K562 treated with DMSO at 1 percent for 48 hours (cell line): ENCODE results near the gene FCER2. TPM values are rescaled to one million over a fixed set of nuclear protein-coding genes. Genes with fewer than 3 reads are reported as not detected.

Source experiments
- total RNA-seq: library from RNA; unstranded; fragments of 300-600 nt; gene quantifications from 2 replicates; pipeline ENCODE4 v1.2.3, GENCODE V29; 2022; ENCODE audit warnings: low replicate concordance; ENCODE audit errors: extremely low read depth

Gene FCER2
- not detected in 2 replicates for total RNA-seq

GRCh38 chr19:7701654-7702457, at the start of gene FCER2:
FCER2 (minus strand) TSS chr19:7702131; CDS start chr19:7699760, 2,371 bp downstream.

GRCh38 chr19:7746903-7747884, 45.3 kb upstream of the FCER2 start, which contains the start of gene CD209:
CD209 (minus strand) TSS chr19:7747534; CDS start chr19:7747511, 23 bp downstream.

DNA sequence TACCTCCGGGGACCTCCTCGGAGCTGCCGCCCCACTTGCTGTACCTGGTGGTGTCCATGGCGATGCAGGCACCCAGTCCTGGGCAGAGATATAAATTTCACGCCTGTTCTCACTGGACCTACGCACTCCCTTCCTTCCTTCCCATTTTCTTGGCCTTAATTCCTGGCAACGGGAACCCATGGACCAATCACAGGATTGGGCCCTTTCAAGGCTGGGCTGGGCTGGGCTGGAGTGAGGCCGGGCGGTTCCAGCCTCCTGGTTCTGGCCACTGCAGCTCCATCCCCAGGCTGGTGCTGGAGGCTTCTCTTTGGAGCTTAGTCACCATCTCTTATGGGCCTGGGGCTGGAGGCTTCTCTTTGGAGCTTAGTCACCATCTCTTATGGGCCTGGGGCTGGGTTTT, 30.1 kb upstream of the FCER2 start, which contains the start of gene CLEC4G:
Gene CLEC4G (minus strand): TSS at position 66 of the 400 bp plus-strand sequence. CDS start 8 bp downstream, at position 58.

DNA sequence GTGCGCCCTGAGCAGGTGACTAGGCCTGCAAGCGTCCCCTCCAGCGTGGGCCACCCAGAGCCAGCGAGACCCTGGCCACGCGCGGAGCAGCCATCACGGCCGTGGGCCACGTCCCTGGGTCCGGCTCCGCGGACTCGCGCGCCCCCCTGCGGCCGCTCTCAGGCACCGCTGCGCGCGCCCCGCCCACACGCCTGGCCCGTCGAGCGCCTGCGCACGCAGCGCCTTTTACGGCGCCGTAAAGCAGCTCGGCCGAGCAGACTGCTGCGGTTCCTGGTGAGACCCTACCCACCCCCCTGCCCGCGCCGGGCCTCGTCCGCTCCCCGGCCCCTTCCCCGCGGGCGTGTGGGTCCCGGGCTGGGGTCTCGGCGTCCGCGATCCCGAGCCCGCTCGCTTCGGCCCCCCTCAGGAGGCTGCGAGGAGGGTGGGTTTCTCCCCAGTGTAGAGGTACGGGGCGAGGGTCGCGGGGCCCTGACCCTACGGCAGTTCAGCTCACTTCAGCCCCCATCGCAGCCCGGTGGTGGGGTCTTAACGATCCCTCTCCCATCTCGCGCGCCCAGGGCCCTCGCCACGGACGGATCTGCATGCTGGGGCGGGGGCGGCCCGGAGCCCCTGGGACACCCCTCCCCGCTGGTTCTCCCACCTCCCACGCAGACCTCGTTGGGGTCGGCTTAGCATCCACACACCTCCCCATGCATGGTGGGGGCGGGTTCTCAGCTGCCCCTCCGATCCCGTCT, 21.2 kb downstream of the FCER2 start, which contains the start of gene TRAPPC5:
Gene TRAPPC5 (plus strand): TSS at position 228 of the 734 bp plus-strand sequence. CDS start 1,421 bp downstream, outside the sequence.

DNA sequence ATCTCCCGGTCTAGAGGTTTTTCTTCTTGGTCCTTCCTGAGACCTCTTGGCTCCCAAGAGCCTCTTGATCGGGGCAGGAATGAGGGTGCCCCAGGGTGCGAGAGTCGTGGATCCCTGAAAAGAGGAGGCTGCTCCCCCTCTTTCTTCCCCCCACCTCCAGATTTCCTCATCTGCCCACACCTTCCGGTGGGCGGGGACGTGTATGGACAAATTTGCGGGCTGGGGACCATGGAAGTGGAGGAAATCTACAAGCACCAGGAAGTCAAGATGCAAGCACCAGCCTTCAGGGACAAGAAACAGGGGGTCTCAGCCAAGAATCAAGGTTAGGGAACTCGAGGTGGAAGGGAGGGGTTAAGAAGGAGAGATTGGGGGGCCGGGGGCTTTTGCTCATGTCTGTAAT, 25.1 kb downstream of the FCER2 start, which contains the start of gene MCEMP1:
Gene MCEMP1 (plus strand): TSS at position 237 of the 400 bp plus-strand sequence. CDS start 31 bp downstream, at position 268.

DNA sequence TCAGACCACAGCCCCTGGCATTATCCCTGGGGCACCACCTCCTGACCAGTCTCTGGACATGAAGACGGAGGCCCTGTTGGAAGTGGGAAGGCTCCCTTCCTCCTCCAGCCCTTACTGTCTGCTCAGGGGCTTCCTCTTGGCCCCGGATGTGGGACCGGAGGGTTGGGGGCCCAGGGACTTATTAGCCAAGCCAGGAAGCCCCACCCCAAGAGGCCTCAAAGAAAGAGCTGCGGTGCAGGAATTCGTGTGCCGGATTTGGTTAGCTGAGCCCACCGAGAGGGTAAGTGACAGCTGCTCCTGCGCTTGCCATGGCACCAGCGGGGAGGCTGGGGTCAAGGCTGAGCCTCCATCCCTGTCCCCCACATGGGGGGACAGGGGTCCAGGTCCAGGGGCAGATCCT, 33.1 kb downstream of the FCER2 start, which contains the start of gene RETN:
Gene RETN (plus strand): TSS at position 208 of the 400 bp plus-strand sequence. CDS start 278 bp downstream, outside the sequence.

Other genes with a start within 250 kb of the FCER2 start
- not detected in 2 replicates for gene PEX11G, start 213.1 kb downstream of the FCER2 start, total RNA-seq
- not detected in 2 replicates for gene ZNF358, start 186.0 kb downstream of the FCER2 start, total RNA-seq
- gene MCOLN1, start 179.5 kb downstream of the FCER2 start, total RNA-seq = not detected in 2 replicates
- gene PNPLA6, start 166.4 kb downstream of the FCER2 start, total RNA-seq = not detected in 2 replicates
- gene CAMSAP3, start 106.3 kb downstream of the FCER2 start, total RNA-seq = not detected in 2 replicates
- not detected in 2 replicates for gene XAB2, start 72.6 kb downstream of the FCER2 start, total RNA-seq
- not detected in 2 replicates for gene PET100, start 72.3 kb downstream of the FCER2 start, total RNA-seq
- not detected in 2 replicates for gene PCP2, start 68.4 kb downstream of the FCER2 start, total RNA-seq
- gene STXBP2, start 65.0 kb downstream of the FCER2 start, total RNA-seq = not detected in 2 replicates
- gene RETN, start 33.1 kb downstream of the FCER2 start, total RNA-seq = not detected in 2 replicates
- gene MCEMP1, start 25.0 kb downstream of the FCER2 start, total RNA-seq = not detected in 2 replicates
- gene TRAPPC5, start 21.3 kb downstream of the FCER2 start, total RNA-seq = not detected in 2 replicates
- not detected in 2 replicates for gene CLEC4G, start 30.0 kb upstream of the FCER2 start, total RNA-seq
- not detected in 2 replicates for gene CD209, start 45.4 kb upstream of the FCER2 start, total RNA-seq
- gene CLEC4M, start 61.1 kb upstream of the FCER2 start, total RNA-seq = not detected in 2 replicates
- not detected in 2 replicates for gene EVI5L, start 128.1 kb upstream of the FCER2 start, total RNA-seq
- not detected in 2 replicates for gene PRR36, start 172.3 kb upstream of the FCER2 start, total RNA-seq
- gene LRRC8E, start 186.4 kb upstream of the FCER2 start, total RNA-seq = not detected in 2 replicates
- not detected in 2 replicates for gene MAP2K7, start 201.7 kb upstream of the FCER2 start, total RNA-seq
- not detected in 2 replicates for gene TGFBR3L, start 212.7 kb upstream of the FCER2 start, total RNA-seq
- not detected in 2 replicates for gene SNAPC2, start 218.2 kb upstream of the FCER2 start, total RNA-seq
- gene CTXN1, start 224.0 kb upstream of the FCER2 start, total RNA-seq = not detected in 2 replicates
- not detected in 2 replicates for gene TIMM44, start 241.5 kb upstream of the FCER2 start, total RNA-seq